ENCODE measurements around the gene TNRC6C.

Gene TNRC6C

DNA sequence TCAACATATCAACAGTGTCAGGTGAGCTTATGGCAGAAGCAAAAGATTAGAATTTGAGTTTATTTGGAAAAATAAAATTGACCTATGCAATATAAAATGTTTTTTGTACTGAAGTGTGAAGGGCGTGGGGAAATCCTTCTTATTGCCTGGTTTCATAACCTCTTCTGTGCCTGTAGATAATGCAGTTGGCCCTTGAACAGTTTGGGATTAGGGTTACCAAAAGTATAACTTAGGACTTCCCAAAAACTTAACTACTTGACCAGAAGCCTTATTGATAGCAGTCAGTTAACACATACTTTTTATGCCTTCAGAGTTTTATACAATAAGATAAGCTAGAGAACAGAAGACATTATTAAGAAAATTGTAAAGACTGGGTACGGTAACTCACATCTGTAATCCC lies 104.1 kb downstream of the TNRC6C start:
- no peak for TF ChIP-seq ZNF514 (tag by site-specific recombination; IDR thresholded peaks at IDR 0.05)
- CTCF ChIA-PET: interaction anchor here (0.7 to 2.8 kb wide), 3 partner anchors 22 to 105 kb away, joined by 3 to 18 read pairs (median 3); no protein-coding TSS in a partner anchor
- Histone ChIP-seq H3K27ac (ENCODE audit: extremely low read depth, low read depth, low read length) (no peak overlapping the region), H3K36me3 (ENCODE audit: control insufficient read depth in 2 of 2, insufficient read depth in 1 of 2, low read length in 2 of 2) (peaks cover 1 to 15% of the 10 kb centered on the region in 2 experiments), H3K4me3 (ENCODE audit: low read depth, low read length) (no peak overlapping the region), H3K4me1 (ENCODE audit: control insufficient read depth, insufficient read depth, low read length) (no peaks in the 10 kb centered on the region; the same call in none of the 2 replicates), H3K9me3 (ENCODE audit: control insufficient read depth, insufficient read depth, low read depth, low read length) (no peaks in the 10 kb centered on the region)
- POLR2A ChIA-PET: interaction anchor here (0.9 kb wide), 1 partner anchor 104 kb away, joined by 3 read pairs; the partner anchor contains the start of gene TNRC6C

DNA sequence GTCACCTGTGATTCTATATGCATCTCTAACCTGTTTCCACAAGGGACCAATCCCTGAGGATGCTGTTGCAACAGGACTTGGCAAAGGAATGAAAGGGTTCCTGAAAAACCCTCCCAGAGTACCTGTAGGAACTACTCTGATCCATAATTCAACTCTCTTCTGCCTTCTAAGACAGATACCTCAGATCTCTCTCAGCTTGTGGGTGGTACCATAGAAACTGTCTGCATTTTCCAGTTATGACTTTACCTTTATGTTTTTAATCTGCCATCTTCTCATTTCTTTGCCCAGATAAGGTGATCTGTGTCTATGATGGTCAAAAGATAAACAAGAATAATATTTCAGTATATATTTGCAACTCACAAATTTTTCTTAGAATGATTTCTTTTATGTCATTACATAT lies 105.0 kb downstream of the TNRC6C start:
- ChIA-PET CTCF (interaction anchor here (2.8 kb wide), 1 partner anchor 21 kb away, joined by 18 read pairs; no protein-coding TSS in a partner anchor), POLR2A (no interaction called here)
- Histone ChIP-seq H3K4me1 (ENCODE audit: control insufficient read depth, insufficient read depth, low read length) (no peaks in the 10 kb centered on the region; the same call in 1 of the 2 replicates), H3K4me3 (ENCODE audit: low read depth, low read length) (no peak overlapping the region), H3K36me3 (ENCODE audit: control insufficient read depth in 2 of 2, insufficient read depth in 1 of 2, low read length in 2 of 2) (peaks cover 9 to 19% of the 10 kb centered on the region in 2 experiments), H3K27ac (ENCODE audit: extremely low read depth, low read depth, low read length) (no peak overlapping the region), H3K9me3 (ENCODE audit: control insufficient read depth, insufficient read depth, low read depth, low read length) (no peaks in the 10 kb centered on the region)
- TF ChIP-seq ZBTB8A (tag by site-specific recombination; IDR thresholded peaks at IDR 0.05) (no peak), FEZF1 (tag by site-specific recombination; IDR thresholded peaks at IDR 0.05) (no peak), ZNF560 (tag by site-specific recombination; IDR thresholded peaks at IDR 0.05; ENCODE audit: borderline replicate concordance) (no peak), ZNF394 (tag by site-specific recombination; IDR thresholded peaks at IDR 0.05; ENCODE audit: borderline replicate concordance) (no peak), MZF1 (tag by site-specific recombination; IDR thresholded peaks at IDR 0.05; ENCODE audit: borderline replicate concordance) (no peak), EGR2 (tag by site-specific recombination; IDR thresholded peaks at IDR 0.05; ENCODE audit: low read depth) (no peak), ZNF544 (tag by site-specific recombination; IDR thresholded peaks at IDR 0.05) (no peak), ZNF660 (tag by site-specific recombination; IDR thresholded peaks at IDR 0.05) (no peak), ZSCAN23 (tag by site-specific recombination; IDR thresholded peaks at IDR 0.05) (no peak), ZNF292 (tag by site-specific recombination; IDR thresholded peaks at IDR 0.05; ENCODE audit: borderline replicate concordance, low read depth) (no peak), ZNF747 (tag by site-specific recombination; IDR thresholded peaks at IDR 0.05) (no peak), ZNF837 (tag by site-specific recombination; IDR thresholded peaks at IDR 0.05) (no peak), ZNF571 (tag by site-specific recombination; IDR thresholded peaks at IDR 0.05) (no peak), ZNF354C (tag by site-specific recombination; IDR thresholded peaks at IDR 0.05; ENCODE audit: borderline replicate concordance, low read depth) (no peak)
- TF ChIP-seq, protein P1, sequence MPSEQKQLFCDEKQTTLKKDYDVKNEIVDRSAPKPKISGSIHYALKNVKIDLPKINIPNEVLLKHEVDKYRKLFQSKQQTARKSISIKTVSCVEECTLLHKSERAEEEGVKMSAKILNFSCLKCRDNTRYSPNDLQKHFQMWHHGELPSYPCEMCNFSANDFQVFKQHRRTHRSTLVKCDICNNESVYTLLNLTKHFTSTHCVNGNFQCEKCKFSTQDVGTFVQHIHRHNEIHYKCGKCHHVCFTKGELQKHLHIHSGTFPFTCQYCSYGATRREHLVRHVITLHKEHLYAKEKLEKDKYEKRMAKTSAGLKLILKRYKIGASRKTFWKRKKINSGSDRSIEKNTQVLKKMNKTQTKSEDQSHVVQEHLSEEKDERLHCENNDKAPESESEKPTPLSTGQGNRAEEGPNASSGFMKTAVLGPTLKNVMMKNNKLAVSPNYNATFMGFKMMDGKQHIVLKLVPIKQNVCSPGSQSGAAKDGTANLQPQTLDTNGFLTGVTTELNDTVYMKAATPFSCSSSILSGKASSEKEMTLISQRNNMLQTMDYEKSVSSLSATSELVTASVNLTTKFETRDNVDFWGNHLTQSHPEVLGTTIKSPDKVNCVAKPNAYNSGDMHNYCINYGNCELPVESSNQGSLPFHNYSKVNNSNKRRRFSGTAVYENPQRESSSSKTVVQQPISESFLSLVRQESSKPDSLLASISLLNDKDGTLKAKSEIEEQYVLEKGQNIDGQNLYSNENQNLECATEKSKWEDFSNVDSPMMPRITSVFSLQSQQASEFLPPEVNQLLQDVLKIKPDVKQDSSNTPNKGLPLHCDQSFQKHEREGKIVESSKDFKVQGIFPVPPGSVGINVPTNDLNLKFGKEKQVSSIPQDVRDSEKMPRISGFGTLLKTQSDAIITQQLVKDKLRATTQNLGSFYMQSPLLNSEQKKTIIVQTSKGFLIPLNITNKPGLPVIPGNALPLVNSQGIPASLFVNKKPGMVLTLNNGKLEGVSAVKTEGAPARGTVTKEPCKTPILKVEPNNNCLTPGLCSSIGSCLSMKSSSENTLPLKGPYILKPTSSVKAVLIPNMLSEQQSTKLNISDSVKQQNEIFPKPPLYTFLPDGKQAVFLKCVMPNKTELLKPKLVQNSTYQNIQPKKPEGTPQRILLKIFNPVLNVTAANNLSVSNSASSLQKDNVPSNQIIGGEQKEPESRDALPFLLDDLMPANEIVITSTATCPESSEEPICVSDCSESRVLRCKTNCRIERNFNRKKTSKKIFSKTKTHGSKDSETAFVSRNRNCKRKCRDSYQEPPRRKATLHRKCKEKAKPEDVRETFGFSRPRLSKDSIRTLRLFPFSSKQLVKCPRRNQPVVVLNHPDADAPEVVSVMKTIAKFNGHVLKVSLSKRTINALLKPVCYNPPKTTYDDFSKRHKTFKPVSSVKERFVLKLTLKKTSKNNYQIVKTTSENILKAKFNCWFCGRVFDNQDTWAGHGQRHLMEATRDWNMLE (tag by site-specific recombination; conservative IDR thresholded peaks at IDR 0.05; ENCODE audit: low read depth): no peak
- TF ChIP-seq, protein P2, sequence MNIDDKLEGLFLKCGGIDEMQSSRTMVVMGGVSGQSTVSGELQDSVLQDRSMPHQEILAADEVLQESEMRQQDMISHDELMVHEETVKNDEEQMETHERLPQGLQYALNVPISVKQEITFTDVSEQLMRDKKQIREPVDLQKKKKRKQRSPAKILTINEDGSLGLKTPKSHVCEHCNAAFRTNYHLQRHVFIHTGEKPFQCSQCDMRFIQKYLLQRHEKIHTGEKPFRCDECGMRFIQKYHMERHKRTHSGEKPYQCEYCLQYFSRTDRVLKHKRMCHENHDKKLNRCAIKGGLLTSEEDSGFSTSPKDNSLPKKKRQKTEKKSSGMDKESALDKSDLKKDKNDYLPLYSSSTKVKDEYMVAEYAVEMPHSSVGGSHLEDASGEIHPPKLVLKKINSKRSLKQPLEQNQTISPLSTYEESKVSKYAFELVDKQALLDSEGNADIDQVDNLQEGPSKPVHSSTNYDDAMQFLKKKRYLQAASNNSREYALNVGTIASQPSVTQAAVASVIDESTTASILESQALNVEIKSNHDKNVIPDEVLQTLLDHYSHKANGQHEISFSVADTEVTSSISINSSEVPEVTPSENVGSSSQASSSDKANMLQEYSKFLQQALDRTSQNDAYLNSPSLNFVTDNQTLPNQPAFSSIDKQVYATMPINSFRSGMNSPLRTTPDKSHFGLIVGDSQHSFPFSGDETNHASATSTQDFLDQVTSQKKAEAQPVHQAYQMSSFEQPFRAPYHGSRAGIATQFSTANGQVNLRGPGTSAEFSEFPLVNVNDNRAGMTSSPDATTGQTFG (tag by site-specific recombination; IDR thresholded peaks at IDR 0.05; ENCODE audit: borderline replicate concordance): no peak
- TF ChIP-seq, protein P3, sequence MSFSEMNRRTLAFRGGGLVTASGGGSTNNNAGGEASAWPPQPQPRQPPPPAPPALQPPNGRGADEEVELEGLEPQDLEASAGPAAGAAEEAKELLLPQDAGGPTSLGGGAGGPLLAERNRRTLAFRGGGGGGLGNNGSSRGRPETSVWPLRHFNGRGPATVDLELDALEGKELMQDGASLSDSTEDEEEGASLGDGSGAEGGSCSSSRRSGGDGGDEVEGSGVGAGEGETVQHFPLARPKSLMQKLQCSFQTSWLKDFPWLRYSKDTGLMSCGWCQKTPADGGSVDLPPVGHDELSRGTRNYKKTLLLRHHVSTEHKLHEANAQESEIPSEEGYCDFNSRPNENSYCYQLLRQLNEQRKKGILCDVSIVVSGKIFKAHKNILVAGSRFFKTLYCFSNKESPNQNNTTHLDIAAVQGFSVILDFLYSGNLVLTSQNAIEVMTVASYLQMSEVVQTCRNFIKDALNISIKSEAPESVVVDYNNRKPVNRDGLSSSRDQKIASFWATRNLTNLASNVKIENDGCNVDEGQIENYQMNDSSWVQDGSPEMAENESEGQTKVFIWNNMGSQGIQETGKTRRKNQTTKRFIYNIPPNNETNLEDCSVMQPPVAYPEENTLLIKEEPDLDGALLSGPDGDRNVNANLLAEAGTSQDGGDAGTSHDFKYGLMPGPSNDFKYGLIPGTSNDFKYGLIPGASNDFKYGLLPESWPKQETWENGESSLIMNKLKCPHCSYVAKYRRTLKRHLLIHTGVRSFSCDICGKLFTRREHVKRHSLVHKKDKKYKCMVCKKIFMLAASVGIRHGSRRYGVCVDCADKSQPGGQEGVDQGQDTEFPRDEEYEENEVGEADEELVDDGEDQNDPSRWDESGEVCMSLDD (tag by site-specific recombination; IDR thresholded peaks at IDR 0.05): no peak

All from HEK293 (cell line).